NCI-H2029 treated with DMSO at 0.1 percent for 48 hours (cell line): Measurements from ENCODE around the gene OR1I1.

ENCODE experiments used
- DNase-seq: peaks from one replicate; lab custom pipeline; 2025; lab: John Stamatoyannopoulos, UW

OR1I1 gene

GRCh38 chr19:15098460-15098859, 16.4 kb downstream of the OR1I1 start:
- DNase-seq, result no peak

- no peak for DNase-seq
Observed at GRCh38 chr19:15099017-15099582, 17.1 kb downstream of the OR1I1 start.

- no peak for DNase-seq
Observed at GRCh38 chr19:15101479-15102082, 19.6 kb downstream of the OR1I1 start.

GRCh38 chr19:15104003-15104402, 22.0 kb downstream of the OR1I1 start:
- no peak for DNase-seq

- no peak for DNase-seq
Observed at GRCh38 chr19:15104411-15104810, 22.4 kb downstream of the OR1I1 start.

GRCh38 chr19:15105044-15105443, 23.0 kb downstream of the OR1I1 start:
- DNase-seq, result no peak

- no peak for DNase-seq
Observed at GRCh38 chr19:15107061-15108010, 25.3 kb downstream of the OR1I1 start, which contains the start of gene SYDE1. Gene SYDE1, plus strand, starts transcription at chr19:15107401. Its CDS starts 33 bp downstream, at chr19:15107434.

- DNase-seq, result no peak
Observed at GRCh38 chr19:15108145-15108844, 26.3 kb downstream of the OR1I1 start.

- no peak for DNase-seq
Observed at GRCh38 chr19:15108845-15109767, 27.1 kb downstream of the OR1I1 start.

- no peak for DNase-seq
Observed at GRCh38 chr19:15109768-15110417, 27.9 kb downstream of the OR1I1 start.

GRCh38 chr19:15110418-15110815, 28.4 kb downstream of the OR1I1 start:
- no peak for DNase-seq

GRCh38 chr19:15111758-15112157, 29.7 kb downstream of the OR1I1 start:
- no peak for DNase-seq

- DNase-seq, result no peak
Observed at GRCh38 chr19:15112385-15112784, 30.4 kb downstream of the OR1I1 start.

GRCh38 chr19:15113245-15114152, 31.5 kb downstream of the OR1I1 start:
- no peak for DNase-seq

- DNase-seq, result no peak
Observed at GRCh38 chr19:15114153-15114540, 32.1 kb downstream of the OR1I1 start.

GRCh38 chr19:15115080-15115479, 33.1 kb downstream of the OR1I1 start:
- DNase-seq, result no peak

GRCh38 chr19:15115762-15116615, 34.0 kb downstream of the OR1I1 start:
- no peak for DNase-seq

GRCh38 chr19:15116856-15117255, 34.8 kb downstream of the OR1I1 start:
- DNase-seq, result no peak

GRCh38 chr19:15118248-15118647, 36.2 kb downstream of the OR1I1 start:
- no peak for DNase-seq
